H1 (cell line): ENCODE data around the gene CD52. TPM values are rescaled to one million over a fixed set of nuclear protein-coding genes. Genes with fewer than 3 reads are reported as not detected.

ENCODE experiments used
- CTCF ChIA-PET: fragments of 300-600 bp; sonication (Branson Sonifier 250); formaldehyde crosslinking; loops from one replicate; lab custom pipeline; 2021; ENCODE audit not compliant: partially characterized antibody; lab: Charles Lee
- POLR2A ChIA-PET: fragments of 300-600 bp; sonication (Branson Sonifier 250); formaldehyde crosslinking; loops from one replicate; lab custom pipeline; 2021; ENCODE audit warnings: inconsistent platforms; ENCODE audit not compliant: partially characterized antibody; lab: Charles Lee
- DNase-seq, 2 experiments: peaks; one replicate each; pipeline versions ENCODE4 v3.0.0 to v3.0.0-alpha.2; 2010 to 2022; ENCODE audit warnings: low spot score in 2 of 2, low read depth in 1 of 2, mixed read lengths in 1 of 2
- FAIRE-seq: peaks from 2 replicates; lab custom pipeline; 2011; peaks lifted over from hg19 to GRCh38; lab: Jason Lieb, UNC
- H2AFZ ChIP-seq: 2 replicates; pipeline ENCODE4 v1.8.1; 2012; ENCODE audit warnings: low read length, inconsistent platforms
- H2AK5ac ChIP-seq: 2 replicates; pipeline ENCODE4 v1.6.1; 2013; ENCODE audit warnings: low read depth, low read length
- H2BK120ac ChIP-seq: replicated peaks from 2 replicates; pipeline ENCODE3; 2013; ENCODE audit warnings: low read depth, low read length, inconsistent platforms
- H2BK12ac ChIP-seq: 2 replicates; pipeline ENCODE4 v1.6.1; 2013; ENCODE audit warnings: low read depth, low read length
- H2BK15ac ChIP-seq: 2 replicates; pipeline ENCODE4 v1.6.1; 2013; ENCODE audit warnings: low read length
- H2BK20ac ChIP-seq: 2 replicates; pipeline ENCODE4 v1.6.1; 2013; ENCODE audit warnings: low read length
- H2BK5ac ChIP-seq: 2 replicates; pipeline ENCODE4 v1.6.1; 2013; ENCODE audit warnings: low read depth, low read length
- H3K14ac ChIP-seq: 2 replicates; pipeline ENCODE4 v1.6.1; 2013; ENCODE audit warnings: inconsistent platforms; ENCODE audit not compliant: insufficient read length
- H3K18ac ChIP-seq: 2 replicates; pipeline ENCODE4 v1.6.1; 2013; ENCODE audit warnings: low read length; ENCODE audit errors: extremely low read depth
- H3K23ac ChIP-seq: 2 replicates; pipeline ENCODE4 v1.6.1; 2013; ENCODE audit warnings: inconsistent platforms; ENCODE audit not compliant: insufficient read length
- H3K23me2 ChIP-seq: 2 replicates; pipeline ENCODE4 v1.6.1; 2013; ENCODE audit warnings: low read depth, low read length
- H3K27ac ChIP-seq: 2 replicates; pipeline ENCODE4 v1.6.1; 2011; ENCODE audit warnings: low read depth, low read length, inconsistent platforms
- H3K27me3 ChIP-seq, 4 experiments: replicated peaks in 1 of 4; 1 replicate in 1 of 4; 2 replicates in 3 of 4; pipeline versions ENCODE4 v1.6.1 to v1.8.1; 2011 to 2013; ENCODE audit warnings: low read length in 3 of 4, mild to moderate bottlenecking in 3 of 4, inconsistent platforms in 2 of 4, mixed read lengths in 2 of 4, moderate library complexity in 1 of 4; ENCODE audit not compliant: control insufficient read depth in 3 of 4, insufficient read depth in 3 of 4; ENCODE audit errors: extremely low read depth in 1 of 4
- H3K36me3 ChIP-seq, 4 experiments: 2 replicates each; pipeline versions ENCODE4 v1.6.1 to v1.8.1; 2011 to 2013; ENCODE audit warnings: mild to moderate bottlenecking in 4 of 4, low read length in 3 of 4, moderate library complexity in 2 of 4, control low read depth in 1 of 4, inconsistent platforms in 1 of 4; ENCODE audit not compliant: insufficient read depth in 4 of 4, control insufficient read depth in 2 of 4
- H3K4ac ChIP-seq: replicated peaks from 2 replicates; pipeline ENCODE3; 2013; ENCODE audit warnings: low read length, low read depth, mixed read lengths, inconsistent platforms; ENCODE audit not compliant: insufficient read length
- H3K4me1 ChIP-seq, 4 experiments: replicated peaks in 1 of 4; 1 replicate in 1 of 4; 2 replicates in 3 of 4; pipeline versions ENCODE4 v1.6.1 to v1.8.1; 2011 to 2013; ENCODE audit warnings: low read length in 3 of 4, inconsistent platforms in 2 of 4, mixed read lengths in 1 of 4; ENCODE audit not compliant: insufficient read depth in 4 of 4, control insufficient read depth in 3 of 4
- H3K4me2 ChIP-seq, 2 experiments: 2 replicates each; pipeline versions ENCODE4 v1.6.1 to v1.8.1; 2011 to 2013; ENCODE audit warnings: low read depth in 2 of 2, low read length in 2 of 2, control low read depth in 1 of 2, inconsistent platforms in 1 of 2, mild to moderate bottlenecking in 1 of 2; ENCODE audit not compliant: insufficient read depth in 1 of 2
- H3K4me3 ChIP-seq, 4 experiments: fragments of 200-600, 300-600 bp in 1 of 4; sonication (generic), shearing (Covaris generic), sonication (Bioruptor Twin) in 1 of 4; 2 replicates each; pipeline versions ENCODE4 v1.5.1 to v1.8.1; 2011 to 2016; ENCODE audit warnings: low read length in 4 of 4, low read depth in 3 of 4, control low read depth in 2 of 4, inconsistent platforms in 2 of 4, mild to moderate bottlenecking in 2 of 4, mixed read lengths in 1 of 4, moderate library complexity in 1 of 4; ENCODE audit not compliant: insufficient read depth in 2 of 4; ENCODE audit errors: extremely low read depth in 1 of 4
- H3K56ac ChIP-seq: replicated peaks from 2 replicates; pipeline ENCODE3; 2013; ENCODE audit warnings: low read depth, mild to moderate bottlenecking, mixed read lengths, low read length, inconsistent platforms; ENCODE audit not compliant: insufficient read length
- H3K79me1 ChIP-seq: 2 replicates; pipeline ENCODE4 v1.6.1; 2013; ENCODE audit warnings: low read depth, low read length, control low read depth
- H3K79me2 ChIP-seq, 2 experiments: 2 replicates each; pipeline versions ENCODE4 v1.6.1 to v1.8.1; 2012 to 2013; ENCODE audit warnings: low read length in 2 of 2, mild to moderate bottlenecking in 2 of 2, inconsistent platforms in 1 of 2; ENCODE audit not compliant: insufficient read depth in 2 of 2, control insufficient read depth in 1 of 2
- H3K9ac ChIP-seq, 4 experiments: replicated peaks in 1 of 4; 1 replicate in 1 of 4; 2 replicates in 3 of 4; pipeline versions ENCODE4 v1.6.1 to v1.8.1; 2011 to 2013; ENCODE audit warnings: low read depth in 3 of 4, low read length in 3 of 4, control low read depth in 2 of 4, mild to moderate bottlenecking in 2 of 4, moderate library complexity in 2 of 4, inconsistent platforms in 1 of 4; ENCODE audit errors: extremely low read depth in 1 of 4
- H3K9me3 ChIP-seq, 2 experiments: 2 replicates each; pipeline versions ENCODE4 v1.6.1 to v1.8.1; 2012 to 2013; ENCODE audit warnings: mild to moderate bottlenecking in 2 of 2, moderate library complexity in 2 of 2, control low read depth in 1 of 2, inconsistent platforms in 1 of 2, low read depth in 1 of 2, low read length in 1 of 2, mixed read lengths in 1 of 2; ENCODE audit not compliant: insufficient read depth in 2 of 2
- H4K20me1 ChIP-seq, 2 experiments: replicated peaks in 1 of 2; 2 replicates each; pipeline versions ENCODE3 to v1.8.1; 2011 to 2013; ENCODE audit warnings: inconsistent platforms in 2 of 2, low read length in 2 of 2, mild to moderate bottlenecking in 1 of 2; ENCODE audit not compliant: insufficient read depth in 2 of 2, control insufficient read depth in 1 of 2
- H4K5ac ChIP-seq: 2 replicates; pipeline ENCODE4 v1.6.1; 2013; ENCODE audit warnings: low read length, low read depth, mixed read lengths, inconsistent platforms; ENCODE audit not compliant: insufficient read length
- H4K8ac ChIP-seq: 2 replicates; pipeline ENCODE4 v1.8.0; 2013; ENCODE audit warnings: mild to moderate bottlenecking, moderate library complexity, low read length, inconsistent platforms; ENCODE audit not compliant: insufficient read depth; ENCODE audit errors: extremely low read depth
- H4K91ac ChIP-seq: replicated peaks from 2 replicates; pipeline ENCODE3; 2013; ENCODE audit warnings: low read length, mixed read lengths, inconsistent platforms; ENCODE audit not compliant: insufficient read length
- BCL11A ChIP-seq, 2 experiments: IDR thresholded peaks; one replicate each; pipeline ENCODE4 v1.6.1; 2011; ENCODE audit warnings: low read depth in 2 of 2, low read length in 2 of 2, mild to moderate bottlenecking in 2 of 2
- CTBP2 ChIP-seq: IDR thresholded peaks from 2 replicates; pipeline ENCODE4 v1.7.0; 2011; ENCODE audit warnings: borderline replicate concordance, mild to moderate bottlenecking, moderate library complexity, mixed read lengths, low read length; ENCODE audit not compliant: insufficient read depth, insufficient read length
- E2F6 ChIP-seq: IDR thresholded peaks from 2 replicates; pipeline ENCODE4 v1.6.1; 2012; ENCODE audit warnings: inconsistent platforms
- MAFK ChIP-seq: IDR thresholded peaks from 2 replicates; pipeline ENCODE4 v1.6.1; 2012; ENCODE audit warnings: low read depth, mild to moderate bottlenecking, improper control_type of control experiment, low read length
- RXRA ChIP-seq: IDR thresholded peaks from 2 replicates; pipeline ENCODE4 v1.6.1; 2011; ENCODE audit warnings: low read depth, mild to moderate bottlenecking, low read length, moderate library complexity; ENCODE audit not compliant: insufficient read depth
- TBP ChIP-seq: IDR thresholded peaks from 2 replicates; pipeline ENCODE4 v1.6.1; 2011; ENCODE audit warnings: low read depth, low read length, improper control_type of control experiment
- TEAD4 ChIP-seq: IDR thresholded peaks from 2 replicates; pipeline ENCODE4 v1.6.1; 2012; ENCODE audit warnings: low read depth, low read length, inconsistent platforms, mixed read lengths
- YY1 ChIP-seq: IDR thresholded peaks from 2 replicates; pipeline ENCODE4 v1.6.1; 2011; ENCODE audit warnings: low read depth, mild to moderate bottlenecking, low read length
- whole genome bisulfite sequencing, 2 experiments: shearing (Covaris generic) in 1 of 2; methylation state at CpG; one replicate each; pipeline versions ENCODE4 v1.1.6 to v1.1.7; 2013 to 2015; ENCODE audit warnings: low lambda C conversion rate in 2 of 2, mixed read lengths in 2 of 2, inconsistent platforms in 1 of 2, low coverage in 1 of 2, missing lambda C conversion rate in 1 of 2; ENCODE audit not compliant: insufficient replicate concordance in 2 of 2, insufficient coverage in 1 of 2, insufficient read length in 1 of 2; ENCODE audit errors: extremely low coverage in 1 of 2, missing lambda C conversion rate in 1 of 2; 5-methylcytosine and 5-hydroxymethylcytosine counted together
- polyA plus RNA-seq, 7 experiments: library from polyadenylated mRNA; depleted of rRNA in 3 of 7; stranded (reverse) in 5 of 7; unstranded in 2 of 7; fragments of >200 nt in 5 of 7; fragments of 200-250 nt in 2 of 7; gene quantifications; 1 replicate in 5 of 7; 2 replicates in 1 of 7; 4 replicates in 1 of 7; pipeline versions ENCODE4 v1.2.1 to v1.2.3, GENCODE V29; 2011 to 2013; ENCODE audit warnings: missing spikeins in 2 of 7, mixed read lengths in 2 of 7
- total RNA-seq: library from RNA; stranded (reverse); fragmentation: NEBNext Ultra II Directional; extraction: Animal tissue kit (Norgen Biotek cat#: 25700); gene quantifications from 2 replicates; pipeline ENCODE4 v1.2.1, GENCODE V29; 2021

CD52 gene
- total and polyA plus RNA-seq, 2 of the 8 experiments (the other 6 are each of a cell fraction or from before 2014, with no cell fraction given): 2.4 to 3.1 TPM

GRCh38 chr1:26286064-26286416 lies 31.7 kb upstream of the CD52 start:
- H3K27ac ChIP-seq: no peak overlapping the region
- no peak overlapping the region for H2BK12ac ChIP-seq
- no peak overlapping the region for H2BK15ac ChIP-seq
- H2BK5ac ChIP-seq: no peak overlapping the region
- H2BK120ac ChIP-seq: no peak overlapping the region
- no peak overlapping the region for H2BK20ac ChIP-seq
- H3K23ac ChIP-seq: no peak overlapping the region
- no peak overlapping the region for H3K4me3 ChIP-seq
- H3K14ac ChIP-seq: no peak overlapping the region
- no peak overlapping the region for H2AK5ac ChIP-seq
- CTCF ChIA-PET: interaction anchor here (0.6 to 39.7 kb wide), 37 partner anchors 10 to 1097 kb away, joined by 3 to 1530 read pairs (median 6); partner anchors contain the start of genes CATSPER4, CD164L2, CD52 and CEP85
- POLR2A ChIA-PET: interaction anchor here (0.5 to 3.2 kb wide), 9 partner anchors 10 to 186 kb away, joined by 3 to 27 read pairs (median 4); partner anchors contain the start of genes CD52, HMGN2 and LIN28A
- no peaks in the 10 kb centered on the region for H3K79me1 ChIP-seq
- peaks cover 4% of the 10 kb centered on the region; the same call in 1 of the 2 replicates for H3K23me2 ChIP-seq
- DNase-seq (no peak), FAIRE-seq (no peak)
- H3K9me3 ChIP-seq: no peaks in the 10 kb centered on the region
- H3K56ac ChIP-seq: no peak overlapping the region
- H3K4me1 ChIP-seq: peaks cover 8 to 38% (median 29%) of the 10 kb centered on the region in 4 experiments
- H4K91ac ChIP-seq: no peak overlapping the region
- no peak overlapping the region for H4K8ac ChIP-seq
- WGBS, 2 experiments: 17% methylated on average over 2 of the region's 2 CpGs; no CpG with 5 or more reads in 1 of the 2 experiments
- H3K79me2 ChIP-seq: no peaks in the 10 kb centered on the region
- no peak overlapping the region for H3K18ac ChIP-seq
- no peak overlapping the region for H3K9ac ChIP-seq
- H3K4ac ChIP-seq: no peak overlapping the region
- peaks cover 0 to 10% of the 10 kb centered on the region in 2 experiments for H4K20me1 ChIP-seq
- no peak overlapping the region for H2AFZ ChIP-seq
- H3K27me3 ChIP-seq: no peaks in the 10 kb centered on the region
- H4K5ac ChIP-seq: no peak overlapping the region
- peaks cover 0 to 2% (median 0%) of the 10 kb centered on the region in 4 experiments; a peak in 1 of 8 replicates for H3K36me3 ChIP-seq
- H3K4me2 ChIP-seq: no peak overlapping the region
- TF ChIP-seq CTBP2: no peak
- no peak for TF ChIP-seq BCL11A (IDR thresholded peaks at IDR 0.05; ENCODE audit: low read depth in 2 of 2, low read length in 2 of 2)
- no peak for TF ChIP-seq TEAD4
- no peak for TF ChIP-seq TBP
- no peak for TF ChIP-seq RXRA
- no peak for TF ChIP-seq MAFK
- no peak for TF ChIP-seq E2F6
- TF ChIP-seq YY1: no peak
